GM19328 (cell line): ENCODE measurements around the gene DTX4.

ENCODE experiments used
- ATAC-seq: cut with Tn5 transposase; IDR thresholded peaks from one replicate; pipeline ENCODE4 v1.9.1; 2021; ENCODE audit warnings: mild to moderate bottlenecking, moderate library complexity; ENCODE audit not compliant: unreplicated experiment

Gene DTX4

DNA sequence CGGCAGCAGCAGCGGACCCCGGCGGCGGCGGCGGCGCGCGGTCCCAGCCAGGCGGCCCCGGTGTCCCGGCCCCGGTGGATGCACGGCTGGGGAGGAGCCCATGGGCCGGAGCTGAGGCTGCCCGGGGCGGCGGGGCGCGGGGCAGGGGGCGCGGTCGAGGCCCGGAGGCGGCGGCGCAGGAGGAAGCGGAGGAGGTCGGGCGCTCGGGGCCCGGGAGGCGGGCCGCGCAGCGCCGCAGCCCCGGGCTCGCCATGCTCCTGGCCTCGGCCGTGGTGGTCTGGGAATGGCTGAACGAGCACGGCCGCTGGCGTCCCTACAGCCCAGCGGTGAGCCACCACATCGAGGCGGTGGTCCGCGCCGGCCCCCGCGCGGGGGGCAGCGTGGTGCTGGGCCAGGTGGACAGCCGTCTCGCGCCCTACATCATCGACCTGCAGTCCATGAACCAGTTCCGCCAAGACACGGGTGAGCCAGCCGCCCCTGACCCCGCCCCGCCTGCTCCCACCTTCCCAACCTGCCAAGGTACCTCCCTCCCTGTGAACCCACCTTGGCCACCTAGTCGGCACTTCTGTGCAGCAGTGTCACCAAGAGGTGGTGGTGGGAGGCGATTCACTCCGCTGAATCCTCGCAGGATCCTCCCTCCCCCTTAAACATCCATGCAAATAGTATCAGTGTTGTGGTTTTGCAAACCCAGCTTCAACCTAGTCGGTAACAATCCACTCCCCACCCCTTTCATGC lies 580 bp downstream of the DTX4 start:
- peak; percentile 34 for ATAC-seq

DNA sequence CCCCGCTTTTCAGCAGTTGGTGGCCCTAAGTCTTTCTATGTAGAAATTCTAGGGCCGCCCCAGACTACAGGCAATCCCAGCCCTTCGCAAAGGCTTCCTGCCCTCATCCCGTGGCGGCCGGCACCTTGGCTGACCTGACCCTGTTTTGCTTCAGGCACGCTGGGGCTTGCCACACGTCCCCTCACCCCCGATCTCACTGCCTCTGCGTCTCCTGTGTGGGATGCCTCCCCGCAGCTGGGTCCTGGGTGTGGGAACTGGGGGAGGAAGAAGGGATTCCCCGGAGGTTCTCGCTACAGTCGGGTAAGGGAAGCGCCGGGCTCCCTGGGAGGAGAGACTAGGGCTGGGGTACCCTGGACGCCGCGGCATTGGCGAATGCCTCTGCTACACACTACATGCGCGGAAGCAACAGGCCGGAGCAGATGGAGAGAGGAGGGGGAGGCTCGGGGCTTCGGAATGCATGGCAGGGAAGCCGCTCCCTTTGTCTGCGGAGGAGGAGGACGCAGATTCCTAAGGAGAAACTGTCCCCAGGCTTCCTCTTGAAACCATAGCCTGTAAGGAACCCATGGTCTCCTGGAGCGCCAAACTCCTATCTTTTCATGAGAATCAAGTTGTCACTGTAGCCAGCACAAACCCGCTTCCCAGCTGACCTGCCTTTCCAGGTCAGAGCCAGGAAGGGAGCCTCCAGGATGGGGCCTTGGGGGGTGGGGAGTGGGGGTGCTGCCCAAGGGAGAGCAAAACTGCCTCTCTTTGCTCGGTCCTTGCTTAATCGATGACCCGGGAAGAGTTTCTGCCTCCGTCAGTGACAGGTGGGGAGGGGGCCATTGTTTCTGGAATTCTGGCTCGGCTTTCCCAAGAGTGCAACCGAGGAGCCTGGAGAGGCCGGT lies 1.4 kb downstream of the DTX4 start:
- ATAC-seq, result no peak

DNA sequence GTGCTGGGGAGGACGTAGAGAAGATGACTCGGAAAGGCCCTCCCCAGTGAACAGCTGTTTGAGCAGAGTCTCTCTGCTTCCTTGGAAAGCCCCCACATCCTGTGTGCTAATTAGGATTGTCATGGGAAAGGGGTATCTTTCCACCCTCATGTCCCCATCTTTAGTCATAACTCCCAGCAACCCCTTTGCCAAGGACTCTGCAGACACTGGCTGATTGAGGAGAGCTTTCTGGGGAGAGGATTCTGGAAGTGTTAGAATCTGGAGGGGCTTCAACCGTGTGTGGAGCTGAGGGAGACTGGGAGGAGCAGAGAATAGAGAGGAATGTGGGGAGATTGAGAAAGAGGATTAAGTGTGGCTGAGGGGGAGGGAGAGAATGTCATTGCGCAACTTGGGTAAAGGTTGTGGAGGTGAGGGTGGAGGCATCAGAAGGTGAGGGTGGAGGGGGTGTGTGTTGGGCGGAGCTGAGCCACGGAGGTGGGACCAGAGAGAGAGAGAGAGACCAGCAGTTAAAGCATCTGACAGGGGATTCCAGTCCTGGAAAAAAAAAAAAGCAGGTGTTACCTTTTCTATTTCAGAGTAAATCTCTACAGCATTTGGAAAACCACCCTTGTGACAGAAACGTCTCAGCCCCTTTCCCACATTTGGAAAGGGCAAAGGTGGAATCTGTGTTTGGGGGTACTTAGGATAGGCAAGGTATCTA lies 2.2 kb downstream of the DTX4 start:
- ATAC-seq, result no peak

DNA sequence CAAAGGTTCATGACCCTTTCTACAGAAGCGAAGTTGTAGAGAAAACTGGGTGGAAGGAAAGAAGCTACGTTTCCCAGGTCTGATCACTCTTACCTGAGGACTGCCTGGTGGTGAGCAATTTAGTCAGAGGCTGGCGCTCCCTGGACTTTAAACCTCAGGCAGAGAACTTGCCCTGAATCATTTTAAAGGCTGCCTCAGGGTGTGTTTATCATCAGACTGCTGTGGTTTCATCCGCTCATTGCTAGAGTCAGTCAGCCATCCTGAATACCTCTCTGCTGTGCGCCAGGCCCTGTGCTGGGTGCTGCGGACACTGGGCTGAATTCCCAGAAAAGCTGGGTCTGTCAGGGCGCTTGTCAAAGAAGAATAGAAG lies 2.7 kb downstream of the DTX4 start:
- ATAC-seq, result no peak

DNA sequence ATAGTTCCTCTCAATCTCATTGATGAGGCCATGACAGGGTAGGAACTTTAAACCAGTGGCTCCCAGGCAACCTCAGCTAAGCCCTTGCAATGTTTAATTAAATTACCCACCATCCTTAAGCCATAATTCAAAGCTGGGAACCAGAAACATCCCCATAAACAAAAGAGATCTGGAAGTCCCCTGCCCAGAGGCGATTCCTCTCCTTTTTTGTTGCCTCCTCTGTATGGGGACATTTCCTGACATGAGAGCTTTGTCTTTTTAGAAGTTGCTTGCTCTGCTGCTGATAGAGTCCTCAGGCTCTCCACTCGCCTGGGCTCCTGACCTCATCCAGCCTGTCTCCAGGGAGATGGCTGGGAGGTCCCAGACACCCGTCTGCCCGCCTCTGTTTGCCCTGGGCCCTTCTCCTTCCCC lies 3.2 kb downstream of the DTX4 start:
- ATAC-seq, result no peak

- ATAC-seq, result no peak
Measured at GRCh38 chr11:59176330-59176729, 4.4 kb downstream of the DTX4 start.

DNA sequence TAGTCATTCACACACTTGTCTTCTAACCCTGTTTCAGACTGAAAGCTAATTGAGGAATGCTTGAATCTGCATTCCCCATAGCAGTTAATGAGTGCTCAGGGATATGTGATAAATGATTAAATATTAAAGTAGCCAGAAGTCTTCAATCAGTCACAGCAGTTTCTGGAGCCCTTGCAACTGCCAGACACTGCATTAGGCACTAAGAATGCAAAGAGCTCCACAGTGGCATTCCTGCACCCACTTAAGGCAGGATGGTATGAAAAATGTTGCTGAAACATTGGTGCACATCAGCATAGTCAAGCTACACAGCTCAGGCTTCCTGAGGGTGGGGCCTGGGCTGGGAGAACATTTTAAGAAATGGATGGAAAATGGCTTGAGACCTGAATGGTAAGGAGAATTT lies 6.5 kb downstream of the DTX4 start:
- ATAC-seq, result no peak

- no peak for ATAC-seq
Measured at GRCh38 chr11:59179121-59179520, 7.2 kb downstream of the DTX4 start.

GRCh38 chr11:59180168-59180776 lies 8.3 kb downstream of the DTX4 start:
- ATAC-seq, result no peak

GRCh38 chr11:59180907-59181306 lies 9.0 kb downstream of the DTX4 start:
- no peak for ATAC-seq

GRCh38 chr11:59181746-59182456 lies 10.0 kb downstream of the DTX4 start:
- ATAC-seq, result no peak

GRCh38 chr11:59182457-59183151 lies 10.7 kb downstream of the DTX4 start:
- no peak for ATAC-seq

DNA sequence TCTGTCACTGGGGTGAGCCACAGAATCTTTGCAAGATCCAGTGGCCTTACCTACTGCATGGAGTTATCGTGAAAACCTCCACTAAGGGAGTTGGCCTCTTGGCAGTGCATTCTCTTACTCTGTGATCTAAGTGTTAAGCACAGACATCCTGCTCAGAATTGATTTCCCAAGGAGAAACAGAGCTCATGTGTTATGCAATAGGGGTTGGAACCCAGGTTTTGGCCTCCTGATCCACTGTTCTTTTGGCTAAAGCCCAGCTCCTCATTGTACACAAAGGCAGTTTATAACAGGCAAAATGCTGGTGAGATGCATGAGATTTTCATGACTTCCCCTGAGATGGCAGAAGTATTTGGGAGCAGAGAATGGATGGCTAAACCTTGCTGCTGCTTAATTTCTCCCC lies 11.8 kb downstream of the DTX4 start:
- ATAC-seq, result no peak

DNA sequence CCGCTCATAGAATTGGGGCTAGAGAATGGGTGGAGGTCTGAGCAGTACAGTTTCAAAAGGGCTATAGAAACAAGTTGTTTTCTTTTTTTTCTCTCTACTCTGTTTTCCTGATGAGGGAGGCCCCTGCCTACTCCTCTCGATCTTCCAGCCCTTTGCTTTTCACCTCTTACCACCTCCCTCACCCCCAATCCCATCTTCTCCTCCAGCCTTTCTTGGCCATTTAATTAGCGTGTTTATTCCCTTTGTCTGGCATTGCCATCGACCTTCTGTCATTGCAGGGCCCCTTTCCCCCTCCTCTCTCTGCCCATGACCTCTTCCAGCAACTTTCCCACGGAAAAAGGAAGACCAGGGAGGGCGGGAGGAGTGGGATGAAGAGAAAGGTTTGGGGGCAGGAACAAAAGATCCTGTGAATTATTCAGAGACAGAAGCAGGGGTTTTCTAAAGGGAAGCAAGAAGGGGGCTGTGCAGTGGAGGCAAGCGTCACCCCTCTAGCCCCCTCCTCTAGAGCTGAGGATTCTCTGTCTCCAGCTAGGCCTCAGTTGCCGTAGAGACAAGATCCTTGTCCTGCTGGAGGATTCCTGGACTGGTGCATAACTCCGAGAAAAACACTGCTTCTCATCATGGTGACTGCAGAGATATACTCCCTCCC lies 12.9 kb downstream of the DTX4 start:
- ATAC-seq, result no peak

DNA sequence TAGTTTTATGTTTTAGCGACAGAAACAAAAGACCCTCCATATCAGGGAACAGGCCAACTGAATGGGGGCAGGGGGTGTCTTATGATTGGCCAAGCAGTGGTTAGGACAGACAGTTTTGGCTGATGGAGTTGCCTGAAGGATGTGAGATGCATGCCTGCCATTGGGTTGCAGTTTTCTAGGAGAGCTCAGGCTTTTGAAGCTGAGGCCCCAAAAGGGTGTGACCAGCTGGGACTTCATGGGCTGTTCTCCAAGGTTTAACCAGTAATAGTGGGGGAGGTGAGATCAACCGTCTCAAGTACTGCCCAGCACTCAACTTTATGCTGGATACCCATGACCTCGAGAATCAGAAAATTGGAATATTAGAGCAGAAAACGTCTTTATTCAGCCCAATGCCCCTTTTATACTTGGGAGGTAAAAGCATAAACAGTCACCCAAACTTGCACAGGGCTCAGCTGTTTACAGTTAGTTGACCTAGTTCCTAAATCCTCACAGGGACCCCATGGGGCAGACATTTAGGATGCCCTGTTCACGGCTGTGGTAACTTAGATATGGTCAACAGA lies 13.5 kb downstream of the DTX4 start:
- ATAC-seq, result no peak

DNA sequence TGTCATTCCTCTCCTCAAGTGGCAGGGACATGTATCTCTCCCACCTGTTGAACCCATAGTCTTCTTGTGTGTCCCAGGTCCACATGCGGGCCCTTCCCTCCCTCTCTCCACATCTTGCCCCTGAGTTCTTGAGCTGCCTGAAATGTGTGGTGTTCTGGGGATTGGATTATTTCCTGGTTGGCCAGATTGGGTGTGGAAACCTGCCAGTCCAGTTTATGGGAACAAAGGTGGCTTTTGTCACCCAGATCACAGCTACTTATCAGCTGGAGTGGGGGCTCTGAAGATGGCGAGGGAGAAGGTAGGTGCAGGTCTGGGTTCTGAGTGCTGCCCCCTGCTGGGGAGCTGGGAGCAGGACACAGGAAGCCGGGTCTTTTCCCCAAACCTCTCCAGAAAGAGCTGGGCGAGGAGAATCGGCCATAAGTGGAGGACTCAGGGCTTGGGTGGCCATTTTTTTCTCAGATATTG lies 14.2 kb downstream of the DTX4 start:
- ATAC-seq, result no peak

- ATAC-seq, result no peak
Measured at GRCh38 chr11:59187035-59187434, 15.1 kb downstream of the DTX4 start.

GRCh38 chr11:59187587-59187986 lies 15.7 kb downstream of the DTX4 start:
- no peak for ATAC-seq

DNA sequence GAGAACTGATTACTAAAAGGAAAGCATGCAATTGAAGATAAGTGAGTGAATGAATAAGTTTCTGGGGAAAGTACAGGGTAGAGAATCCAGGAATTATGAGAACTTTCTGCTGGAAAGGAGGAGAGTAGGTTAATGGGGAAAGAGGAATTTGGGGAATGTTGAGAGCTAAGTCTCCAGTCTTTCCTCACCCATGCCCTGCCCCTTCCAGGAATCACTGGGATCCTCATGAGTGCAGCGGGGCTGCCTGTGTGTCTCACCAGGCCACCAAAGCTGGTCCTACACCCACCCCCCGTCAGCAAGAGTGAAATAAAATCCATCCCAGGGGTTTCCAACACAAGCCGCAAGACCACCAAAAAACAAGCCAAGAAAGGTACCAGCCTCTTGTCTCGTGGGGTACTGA lies 17.0 kb downstream of the DTX4 start:
- ATAC-seq, result no peak
